DMS 273 treated with DMSO at 0.1 percent for 48 hours (cell line): ENCODE measurements around the gene PHLDB1.
"Not testable (repeated sequence)": the region's sequence is repeated elsewhere in the genome, so short reads cannot be mapped to it uniquely, and the experiment has no call there.

Experiments used
- DNase-seq: peaks from one replicate; lab custom pipeline; 2025; lab: John Stamatoyannopoulos, UW

PHLDB1 gene

DNA sequence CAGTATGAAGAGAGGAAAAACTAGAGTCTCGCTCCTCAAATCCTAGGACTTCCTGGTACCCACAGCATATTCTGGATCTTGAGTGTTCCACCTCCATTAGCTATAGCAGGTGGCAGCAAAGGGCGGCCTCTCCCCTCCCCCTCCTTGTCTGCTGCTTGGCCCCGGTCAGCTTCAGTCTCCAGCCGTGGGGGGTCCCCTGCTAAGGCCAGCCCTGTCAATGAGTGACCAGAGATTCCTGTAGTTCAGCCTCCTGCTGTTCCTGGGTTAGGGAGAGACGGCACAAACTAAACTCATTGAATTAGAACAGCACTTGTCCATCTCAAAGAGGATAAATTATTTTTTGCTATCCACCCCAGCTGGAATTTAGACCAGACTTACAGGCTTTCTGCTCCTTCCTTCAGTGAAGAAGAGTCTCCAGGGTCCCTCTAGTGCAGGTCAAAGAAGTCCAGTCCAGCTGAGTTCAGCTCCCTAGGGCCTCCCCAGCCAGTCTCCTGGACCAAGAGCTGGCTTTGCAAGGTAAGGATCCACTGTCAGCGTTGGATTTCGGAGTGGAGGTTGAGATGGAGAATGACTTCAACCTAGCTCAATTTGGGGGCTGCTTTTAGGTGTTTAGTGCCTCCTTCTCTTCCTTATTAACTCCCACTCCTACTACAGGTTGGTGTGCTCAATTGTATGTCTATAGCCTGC, 1.1 kb upstream of the PHLDB1 start:
- DNase-seq: no peak

DNA sequence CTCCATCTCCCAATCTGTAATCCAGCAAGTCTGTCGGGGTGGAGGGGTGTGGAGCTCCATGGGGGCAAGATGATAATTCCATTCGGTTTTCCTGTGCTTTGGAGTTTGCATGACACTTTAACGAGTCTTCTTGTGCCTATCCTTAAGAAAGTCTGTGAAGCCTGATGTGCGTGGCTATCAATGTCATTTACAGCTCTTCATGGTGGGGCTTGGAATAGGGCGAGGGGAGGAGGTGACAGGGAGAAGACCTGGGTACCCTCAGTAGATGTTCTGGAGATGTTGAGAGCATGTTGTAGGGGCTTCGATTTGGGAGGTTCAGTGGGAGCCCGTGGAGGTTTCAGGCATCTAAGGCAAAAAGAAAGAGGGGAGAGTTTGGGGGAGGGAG, 579 bp upstream of the PHLDB1 start:
- DNase-seq: no peak

DNA sequence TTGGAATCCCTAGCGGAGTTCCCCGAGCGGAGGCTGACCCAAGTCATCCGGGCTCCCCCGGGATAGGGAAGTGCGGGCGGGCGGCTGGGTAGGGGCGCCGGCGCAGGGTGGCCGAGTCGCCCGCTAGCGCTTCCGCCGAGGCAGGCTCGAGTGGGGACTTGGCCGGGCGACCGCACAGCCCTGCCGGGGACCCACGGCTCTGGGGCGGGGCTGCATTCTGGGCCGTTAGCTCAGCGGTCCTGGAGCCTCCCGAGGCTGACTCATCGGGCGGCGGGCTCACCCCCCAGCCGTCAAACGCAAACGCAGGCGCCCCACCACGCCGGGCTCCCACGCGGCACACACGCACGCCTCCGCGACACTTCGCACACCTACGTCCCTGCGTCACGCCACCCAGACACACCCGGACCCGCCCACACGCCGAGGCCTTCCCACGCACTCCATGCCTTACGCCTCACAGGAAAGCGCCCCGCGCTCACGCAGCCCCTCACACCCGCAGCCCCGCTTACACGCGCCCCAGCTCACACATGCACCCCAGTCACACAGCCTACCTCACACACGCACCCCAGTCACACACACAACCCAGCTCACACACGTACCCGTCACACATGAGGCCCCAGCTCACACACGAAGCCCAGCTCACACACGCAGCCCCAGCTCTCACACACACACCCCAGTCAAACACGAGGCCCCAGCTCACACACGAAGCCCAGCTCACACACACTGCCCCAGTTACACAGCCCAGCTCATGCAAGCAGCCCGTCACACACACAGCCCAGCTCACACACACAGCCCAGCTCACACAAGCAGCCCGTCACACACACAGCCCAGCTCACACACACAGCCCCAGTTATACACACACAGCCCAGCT, 1.2 kb downstream of the PHLDB1 start:
- no peak for DNase-seq

DNA sequence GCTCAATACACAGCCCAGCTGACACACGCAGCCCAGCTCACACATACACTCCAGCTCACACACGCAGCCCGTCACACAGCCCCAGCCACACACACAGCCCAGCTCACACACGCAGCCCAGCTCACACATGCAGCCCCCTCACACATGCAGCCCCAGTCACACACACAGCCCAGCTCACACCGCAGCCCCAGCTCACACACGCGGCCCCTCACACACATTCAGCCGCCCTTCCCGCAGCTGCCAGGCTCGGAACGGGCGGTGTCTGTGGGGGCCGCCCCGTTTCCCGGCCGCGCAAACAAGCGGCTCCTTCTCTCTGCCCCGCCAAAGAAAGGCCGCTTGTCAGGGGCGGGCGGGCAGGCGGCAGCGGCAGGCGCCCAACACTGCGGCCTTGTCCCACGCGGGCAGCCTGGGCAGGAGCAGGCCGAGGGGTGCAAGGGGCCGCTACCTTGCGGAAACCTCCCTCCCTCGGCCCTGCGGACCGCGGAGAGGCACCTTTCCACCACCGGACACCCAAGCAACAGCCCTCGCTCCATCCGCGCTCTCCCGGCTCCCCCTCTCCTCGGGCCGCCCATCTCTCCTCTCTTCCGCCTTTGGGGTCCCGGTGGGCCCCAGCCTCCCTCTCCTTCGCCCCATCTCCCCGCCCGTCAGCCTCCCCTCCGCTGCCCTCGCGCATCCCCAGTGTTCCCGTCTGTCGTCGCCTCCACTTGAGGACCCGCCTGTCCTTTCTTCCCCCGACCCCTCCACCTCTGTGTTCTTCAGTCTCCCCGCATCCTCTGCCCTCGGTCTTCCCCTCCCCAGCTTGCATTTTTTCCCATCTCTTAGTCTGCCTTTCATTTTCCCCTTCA, 2.2 kb downstream of the PHLDB1 start:
- DNase-seq: no peak

DNA sequence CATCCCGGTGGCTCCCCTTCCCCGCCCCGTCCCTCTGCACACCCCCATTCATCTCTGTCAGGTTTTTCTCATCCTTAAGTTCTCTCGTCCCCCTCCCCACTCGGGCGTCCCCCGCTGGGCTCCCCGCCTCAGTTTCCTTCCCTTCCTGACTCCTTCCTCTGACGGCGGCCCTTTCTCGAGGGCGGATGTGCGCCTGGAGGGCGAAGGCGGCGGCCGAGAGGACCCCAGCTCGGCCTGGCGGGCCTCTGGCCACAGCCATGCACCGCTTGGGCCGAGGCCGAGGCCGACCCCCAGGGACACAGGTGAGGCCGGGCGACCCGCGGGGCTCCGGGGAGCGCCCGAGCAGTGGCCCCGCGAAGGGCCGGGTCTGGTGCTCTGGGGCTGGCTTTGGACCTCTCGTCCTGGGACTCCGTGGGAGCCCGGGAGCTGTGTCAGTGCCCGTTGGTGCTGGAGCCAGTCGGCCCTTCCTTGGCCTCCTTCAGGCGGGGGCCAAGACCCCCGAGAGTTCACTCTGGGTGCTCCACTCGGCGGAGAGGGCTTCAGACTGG, 2.9 kb downstream of the PHLDB1 start:
- DNase-seq: no peak

DNA sequence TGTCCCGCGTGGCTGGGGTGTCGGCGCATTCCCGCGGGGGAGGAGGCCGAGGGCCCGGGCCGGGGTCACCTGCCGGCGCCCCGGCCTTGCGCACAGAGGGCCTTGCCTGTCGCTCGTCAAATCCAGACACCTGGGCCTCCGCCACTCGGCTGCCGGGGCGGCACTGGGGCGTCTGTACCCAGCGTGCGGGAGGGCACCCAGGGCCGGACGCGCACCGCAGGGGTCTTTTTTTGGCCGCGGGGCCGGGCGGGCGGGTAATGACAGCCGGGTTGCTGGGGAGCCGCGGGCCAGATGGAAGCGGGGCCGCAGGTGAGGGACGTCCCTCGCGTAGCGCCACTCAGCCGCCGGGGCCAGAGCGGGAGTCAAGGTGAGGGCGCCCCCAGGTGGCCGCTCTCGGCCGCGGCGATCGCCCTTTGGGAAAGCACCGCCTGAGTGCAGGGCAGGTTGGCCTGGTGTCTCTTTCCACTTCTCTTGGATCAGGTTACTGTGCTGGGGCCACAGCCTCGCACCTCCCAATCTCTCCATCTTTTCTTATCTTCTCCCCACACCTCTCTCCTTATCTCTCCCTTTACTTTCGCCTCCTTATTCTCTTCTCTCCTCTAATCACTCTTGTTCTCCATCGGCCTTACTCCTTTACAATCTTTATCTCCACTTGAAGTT, 3.5 kb downstream of the PHLDB1 start:
- DNase-seq: no peak

DNA sequence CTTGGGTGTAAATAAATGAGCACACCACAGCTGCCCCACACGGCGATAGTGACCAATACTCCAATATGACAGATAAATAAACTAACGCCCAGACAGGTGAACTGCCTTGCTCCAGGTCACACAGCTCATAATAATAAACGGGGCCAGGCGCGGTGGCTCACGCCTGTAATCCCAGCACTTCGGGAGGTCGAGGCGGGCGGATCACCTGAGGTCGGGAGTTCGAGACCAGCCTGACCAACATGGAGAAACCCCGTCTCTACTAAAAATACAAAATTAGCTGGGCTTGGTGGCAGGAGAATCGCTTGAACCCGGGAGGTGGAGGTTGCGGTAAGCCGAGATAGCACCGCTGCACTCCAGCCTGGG, 4.0 kb downstream of the PHLDB1 start:
- not testable (repeated sequence) for DNase-seq

DNA sequence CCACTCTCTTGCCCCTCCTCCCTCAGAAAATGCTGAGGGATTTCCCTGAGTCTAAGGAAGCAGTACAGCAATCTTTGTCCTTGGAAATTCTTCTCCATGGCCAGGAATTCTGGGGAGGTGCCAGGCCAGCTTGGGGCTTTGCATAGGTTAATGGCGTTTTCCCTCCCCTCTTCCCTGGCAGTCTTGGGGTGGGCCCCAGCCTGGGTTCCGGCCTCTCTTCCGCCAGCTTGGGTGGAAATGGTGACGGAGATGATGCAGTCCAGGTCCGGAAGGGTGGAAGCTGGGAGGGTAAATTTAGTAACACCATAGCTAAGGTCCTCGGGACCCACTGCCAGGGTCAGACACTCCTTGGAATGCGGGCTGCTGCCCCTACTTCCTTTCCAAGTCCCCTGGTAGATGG, 5.0 kb downstream of the PHLDB1 start:
- no peak for DNase-seq

DNA sequence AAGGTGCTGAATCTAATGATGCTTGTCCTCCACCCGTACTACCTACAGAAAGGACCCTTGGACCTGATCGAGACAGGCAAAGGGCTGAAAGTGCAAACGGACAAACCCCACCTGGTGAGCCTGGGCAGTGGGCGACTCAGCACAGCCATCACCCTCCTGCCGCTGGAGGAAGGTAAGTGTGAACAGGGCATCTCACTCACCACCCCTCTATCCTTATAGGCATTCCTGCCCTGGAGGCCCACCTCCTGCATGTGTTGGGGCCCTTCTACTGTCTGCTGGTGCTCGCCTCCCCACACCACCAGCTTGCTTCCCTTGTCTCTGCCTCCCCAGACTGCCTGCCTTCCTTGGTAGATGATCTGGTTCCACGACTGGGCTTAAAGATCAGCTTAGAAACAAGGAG, 7.1 kb downstream of the PHLDB1 start:
- DNase-seq: no peak

DNA sequence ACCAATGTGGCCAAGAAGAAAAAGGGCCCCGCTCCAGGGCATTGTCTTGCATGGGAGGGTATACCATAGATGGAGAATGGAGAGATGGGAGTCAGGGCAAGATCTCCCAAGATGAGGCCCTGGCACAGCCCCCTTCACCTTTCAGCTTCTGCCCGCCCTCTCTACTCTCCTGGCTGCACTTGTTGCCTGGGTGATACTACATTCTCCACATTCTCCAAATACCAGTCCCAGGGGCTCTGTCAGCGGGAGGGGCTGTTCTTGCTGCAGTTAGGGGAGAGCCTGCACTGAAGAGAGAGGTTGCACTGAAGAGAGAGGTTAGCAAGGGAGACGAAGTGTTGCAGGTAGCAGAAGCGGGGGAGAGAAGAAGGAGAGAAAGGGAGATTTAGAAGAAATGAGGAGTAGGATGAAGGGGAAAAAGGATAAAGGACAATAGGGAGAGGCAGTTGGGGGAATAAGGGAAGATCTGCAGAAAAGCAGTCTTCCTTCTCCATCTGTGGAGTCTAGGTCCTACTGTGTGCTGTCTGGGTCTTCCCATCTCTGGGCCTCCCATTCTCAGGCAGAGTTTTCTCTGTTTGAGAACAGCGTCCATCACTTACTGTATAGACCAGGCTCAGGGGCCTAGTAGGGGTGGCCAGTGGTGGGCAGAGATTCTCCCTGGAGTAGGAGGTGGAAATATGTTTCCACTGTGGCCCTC, 8.0 kb downstream of the PHLDB1 start:
- DNase-seq: no peak

DNA sequence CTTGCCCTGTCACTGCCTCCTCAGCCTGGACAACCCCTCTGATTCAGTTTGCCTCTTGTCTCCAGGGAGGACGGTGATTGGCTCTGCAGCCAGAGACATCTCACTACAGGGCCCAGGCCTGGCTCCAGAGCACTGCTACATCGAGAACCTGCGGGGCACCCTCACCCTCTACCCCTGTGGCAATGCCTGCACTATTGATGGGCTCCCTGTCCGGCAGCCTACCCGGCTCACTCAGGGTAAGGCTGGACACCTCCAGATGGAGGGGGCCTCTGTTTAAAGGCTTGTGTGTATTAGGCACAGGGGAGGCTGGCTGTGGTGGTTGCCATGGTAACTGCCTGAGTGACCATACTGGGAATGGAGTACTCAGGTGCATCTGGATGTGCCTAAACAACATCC, 8.6 kb downstream of the PHLDB1 start:
- no peak for DNase-seq

DNA sequence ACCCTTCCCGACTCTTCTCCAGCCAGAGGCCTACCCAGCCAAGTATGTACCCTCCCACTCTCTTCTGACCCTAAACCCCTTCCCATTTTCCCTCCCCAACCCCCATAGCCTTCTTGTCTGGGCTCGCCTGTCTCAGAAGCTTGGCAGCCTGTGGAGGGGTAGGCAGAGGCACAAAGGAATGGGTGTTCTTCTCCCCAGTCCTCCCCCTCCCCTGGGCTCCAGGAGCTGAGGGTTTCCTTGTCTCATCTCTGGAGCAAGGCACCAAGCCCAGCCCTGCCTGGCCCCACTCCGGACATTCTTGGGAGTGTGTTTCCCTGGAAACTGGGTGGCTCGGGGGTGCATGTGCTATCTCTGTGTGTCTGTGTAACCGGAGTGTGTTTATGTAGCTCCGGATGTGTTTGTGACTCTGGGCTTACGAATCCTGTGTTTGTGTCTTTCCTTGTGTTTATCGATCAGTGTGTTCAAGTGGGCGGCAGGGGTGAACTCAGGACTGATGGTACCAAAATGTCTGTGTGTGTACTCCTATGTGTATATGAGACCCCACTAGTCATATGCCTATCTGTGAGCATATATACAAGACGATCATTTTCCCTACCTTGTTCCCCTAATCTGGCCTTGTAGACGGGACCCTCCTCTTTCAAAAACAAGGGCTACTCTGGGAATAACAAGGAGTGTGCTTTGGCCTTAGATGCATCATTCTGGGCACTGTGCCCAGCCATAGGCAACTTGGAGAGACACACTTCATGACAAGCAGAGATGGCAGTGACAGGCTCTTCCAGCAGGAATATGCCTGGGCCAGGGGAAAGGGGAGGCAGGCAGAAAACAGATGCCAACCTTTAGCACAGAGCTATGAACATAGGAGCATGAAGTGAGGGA, 10.9 kb downstream of the PHLDB1 start:
- DNase-seq: no peak

DNA sequence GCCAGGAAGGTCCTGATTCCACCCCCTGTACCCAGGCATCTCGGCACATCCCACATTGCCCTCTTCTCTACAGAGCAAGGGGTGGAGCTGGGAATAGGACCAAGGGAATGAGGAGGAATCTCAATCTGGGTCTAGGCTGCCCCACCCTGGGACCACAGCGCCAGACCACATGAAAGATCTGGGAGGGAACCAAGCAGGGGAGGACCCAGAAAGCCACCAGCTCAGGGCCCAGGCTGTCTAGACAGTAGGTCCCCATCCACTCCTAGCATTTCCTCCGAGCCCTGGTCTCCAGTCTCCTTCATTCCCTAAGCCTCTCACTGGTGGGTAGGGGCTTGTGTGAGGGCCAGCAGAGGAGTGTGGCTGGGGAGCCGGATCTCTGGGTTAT, 11.6 kb downstream of the PHLDB1 start:
- no peak for DNase-seq

DNA sequence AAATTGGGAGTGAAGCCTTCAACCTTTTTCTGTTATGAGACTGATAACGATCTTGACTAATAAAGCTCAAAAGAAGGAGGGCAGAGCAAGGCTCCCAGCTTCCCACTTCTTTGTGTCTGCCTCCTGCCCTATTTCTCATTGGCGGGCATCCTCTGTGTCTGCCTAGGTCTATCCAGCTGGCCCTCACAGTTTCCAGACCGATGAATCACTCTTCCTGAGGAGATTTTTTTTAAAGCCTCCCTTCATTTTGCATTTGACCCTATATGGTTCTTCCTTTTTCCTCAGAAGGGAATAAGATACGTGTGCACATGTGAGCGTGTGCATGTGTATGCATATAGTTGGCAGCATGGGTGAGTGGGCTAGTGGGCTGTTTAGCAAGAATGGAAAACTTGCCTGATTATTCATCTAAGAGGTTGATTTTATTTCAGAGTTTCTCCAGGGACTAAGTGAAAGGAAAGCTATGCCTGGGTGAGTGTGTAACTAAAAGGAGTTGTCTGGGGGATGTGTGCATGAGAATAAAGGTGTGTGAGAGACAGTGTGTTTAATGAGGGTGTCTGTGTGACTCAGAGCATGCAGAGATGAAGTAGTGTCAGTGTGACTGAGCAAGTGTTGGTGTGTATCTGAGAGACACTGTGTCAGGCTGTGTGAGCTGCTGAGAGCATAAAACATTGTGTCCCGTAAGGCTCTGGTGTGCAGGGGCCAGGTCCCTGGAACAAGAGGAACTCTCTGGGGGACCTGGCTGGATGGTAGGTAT, 12.2 kb downstream of the PHLDB1 start:
- DNase-seq: peak; percentile 71

DNA sequence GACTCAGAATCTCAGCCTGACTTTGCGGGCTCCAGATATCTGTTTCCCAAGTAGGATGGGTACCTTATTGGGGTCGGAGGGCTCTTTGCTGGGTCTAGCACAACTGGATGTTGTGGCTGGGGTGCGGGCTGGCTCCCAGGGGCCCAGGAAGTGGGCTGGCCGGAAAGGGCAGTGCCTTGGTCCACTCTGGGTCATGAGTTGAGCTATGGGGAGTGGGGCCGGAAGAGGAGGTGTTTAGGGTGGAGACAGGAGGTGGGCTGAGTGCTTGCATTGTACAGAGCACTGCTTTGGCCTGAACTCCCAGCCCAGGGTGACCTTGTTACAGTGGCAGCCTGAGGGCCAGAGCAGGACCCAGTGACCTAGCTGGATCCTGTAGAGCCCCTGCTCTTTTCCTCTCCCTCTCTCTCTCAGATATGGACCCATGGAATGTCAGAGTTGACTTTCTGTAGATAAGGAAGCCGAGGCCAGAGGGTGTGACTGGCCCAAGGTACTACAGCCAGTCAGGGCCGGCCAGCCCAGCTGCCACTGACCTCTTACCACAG, 13.2 kb downstream of the PHLDB1 start:
- DNase-seq: no peak

DNA sequence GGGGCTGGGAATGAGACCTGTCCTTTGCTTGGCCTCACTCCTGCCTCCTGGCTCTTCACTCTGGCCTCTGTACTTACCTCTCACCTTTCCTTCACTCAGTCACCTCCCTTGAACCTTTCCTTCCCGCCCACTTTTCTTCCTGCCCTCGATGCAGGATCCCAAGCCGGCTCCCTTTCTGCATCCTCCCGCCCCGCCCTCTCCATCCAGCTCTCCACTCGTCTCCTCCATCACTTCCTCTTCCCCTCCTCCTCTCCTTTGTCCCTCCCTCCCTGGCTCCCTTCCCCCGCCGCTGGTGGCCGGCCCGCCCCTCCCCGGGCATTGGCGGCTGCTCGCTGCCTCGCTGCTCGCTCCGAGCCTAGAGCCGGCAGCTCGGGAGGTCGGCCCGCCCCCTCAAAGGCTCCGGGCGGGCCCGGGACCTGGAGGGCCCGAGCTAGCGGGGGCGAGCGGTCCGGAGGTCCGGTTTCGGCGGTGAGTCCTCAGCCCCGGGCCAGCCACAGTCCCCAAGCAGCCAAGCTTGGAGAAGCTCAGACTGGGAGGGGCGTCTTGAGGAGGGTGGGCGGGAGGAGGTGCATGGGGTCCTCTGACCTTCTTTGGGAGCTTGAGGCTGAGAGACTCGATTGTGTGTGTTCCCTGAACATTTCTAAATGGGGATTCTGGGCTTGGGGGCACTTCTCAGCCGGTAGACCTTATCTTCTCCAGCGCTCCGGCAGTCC, 13.8 kb downstream of the PHLDB1 start:
- peak; percentile 60 for DNase-seq

DNA sequence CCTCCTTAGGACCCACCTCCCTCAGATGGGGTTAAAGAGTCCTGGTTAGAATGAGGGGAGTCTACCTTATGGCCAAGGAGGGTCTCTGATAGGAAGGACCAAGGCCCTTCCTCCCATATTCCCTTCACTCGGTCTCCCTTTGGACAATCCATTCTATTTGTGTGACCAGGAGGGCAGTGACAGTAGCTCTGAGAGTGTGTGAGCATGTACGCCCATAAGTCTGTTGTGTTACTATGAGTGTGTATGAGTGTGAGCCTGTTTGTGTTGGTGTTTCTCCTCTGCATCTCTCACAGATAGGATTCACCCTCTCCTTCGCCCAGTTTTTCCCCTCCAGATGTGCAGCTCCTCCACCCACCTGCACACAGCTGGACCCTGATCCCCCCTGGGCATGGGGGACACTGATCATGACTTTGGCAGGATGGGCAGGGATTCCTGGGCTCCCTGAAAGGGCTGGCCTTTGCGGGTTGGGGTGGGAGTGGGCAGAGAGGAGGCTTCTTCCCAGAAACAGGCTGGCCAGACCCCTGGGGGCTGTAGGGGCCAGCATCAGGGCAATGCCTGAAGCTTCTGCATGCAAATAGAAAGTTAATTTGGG, 14.5 kb downstream of the PHLDB1 start:
- no peak for DNase-seq
